HG03457 (cell line): ENCODE measurements around the gene TRAF4.
"Not testable (repeated sequence)": the region's sequence is repeated elsewhere in the genome, so short reads cannot be mapped to it uniquely, and the experiment has no call there.

Source experiments
- ATAC-seq: cut with Tn5 transposase; IDR thresholded peaks from one replicate; pipeline ENCODE4 v1.9.1; 2021; ENCODE audit warnings: moderate number of reproducible peaks; ENCODE audit not compliant: unreplicated experiment

TRAF4 gene

GRCh38 chr17:28765038-28765437 is 21.2 kb downstream of the TRAF4 start:
- ATAC-seq, result no peak

GRCh38 chr17:28773736-28774135 is 29.9 kb downstream of the TRAF4 start:
- no peak for ATAC-seq

DNA sequence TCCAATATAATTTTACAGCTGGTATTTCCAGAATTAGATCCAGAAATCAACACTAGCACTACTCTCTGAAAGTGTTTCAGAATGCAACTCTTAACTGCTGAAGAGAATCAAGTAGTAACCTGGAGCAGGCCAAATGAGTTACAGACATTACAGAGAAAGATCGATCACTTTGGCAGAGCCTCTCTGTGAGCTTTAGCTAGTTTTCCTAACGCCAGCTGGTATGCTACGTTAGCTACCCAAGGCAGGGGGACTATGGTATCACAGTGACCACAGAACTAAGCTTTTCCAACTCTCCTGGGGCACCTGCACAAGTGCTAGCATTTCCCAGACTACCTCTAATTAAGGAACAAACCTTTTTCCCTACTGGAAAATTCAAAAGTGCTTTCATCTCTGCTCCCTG is 30.4 kb downstream of the TRAF4 start:
- ATAC-seq, result no peak

DNA sequence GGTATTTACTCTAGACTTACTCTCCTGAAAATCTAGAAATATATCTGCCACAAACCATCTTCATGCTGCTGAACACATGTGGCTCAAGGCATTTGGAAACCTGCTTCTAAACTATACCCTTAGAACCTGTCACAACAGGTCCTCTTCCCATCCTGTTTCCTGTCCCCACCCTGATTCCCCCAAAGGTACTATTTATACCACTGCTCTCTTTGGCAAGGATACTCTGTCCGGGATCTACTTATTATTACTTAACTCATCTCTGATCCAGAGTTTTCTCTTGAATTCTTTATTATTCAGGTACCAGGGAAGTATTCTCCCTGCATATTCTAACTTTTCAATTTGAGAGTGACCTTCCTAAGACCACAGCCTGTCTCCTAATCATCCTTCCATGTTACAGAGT is 33.4 kb downstream of the TRAF4 start:
- no peak for ATAC-seq

GRCh38 chr17:28779601-28780000 is 35.8 kb downstream of the TRAF4 start:
- ATAC-seq, result not testable (repeated sequence)

DNA sequence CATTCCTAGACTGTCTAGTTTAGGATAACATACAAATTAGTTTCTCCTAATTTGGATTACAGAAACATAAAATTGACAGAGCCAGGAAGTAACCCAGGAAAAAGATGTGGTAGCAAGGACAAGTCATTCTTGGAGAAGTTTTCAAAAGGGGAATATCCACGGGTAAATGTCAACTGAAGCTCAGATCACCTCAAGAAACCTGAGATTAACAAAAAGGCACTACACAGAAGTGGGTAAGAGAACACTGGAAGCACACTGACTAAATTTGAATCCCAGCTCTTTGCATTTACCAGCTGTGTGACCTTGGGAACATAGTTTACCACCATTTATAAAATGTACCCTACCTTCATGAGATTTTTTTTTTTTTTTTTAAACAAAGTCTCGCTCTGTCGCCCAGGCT is 39.4 kb downstream of the TRAF4 start:
- ATAC-seq, result no peak

DNA sequence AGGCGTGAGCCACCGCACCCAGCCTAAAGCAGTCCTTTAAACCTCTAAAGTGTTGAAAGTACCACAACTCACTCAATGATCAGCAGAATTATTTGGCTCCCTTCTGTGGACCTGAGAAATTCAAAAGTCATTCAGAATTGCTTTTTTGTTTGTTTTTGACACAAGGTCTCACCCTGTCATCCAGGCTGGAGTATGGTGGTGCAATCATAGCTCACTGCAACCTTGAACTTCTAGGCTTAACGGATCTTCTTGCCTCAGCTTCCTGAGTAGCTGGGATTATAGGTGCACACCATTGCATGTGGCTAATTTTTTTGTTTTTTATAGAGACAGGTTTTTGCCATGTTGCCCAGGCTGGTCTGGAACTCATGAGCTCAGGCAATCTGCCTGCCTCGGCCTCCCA is 44.3 kb downstream of the TRAF4 start:
- ATAC-seq, result no peak

DNA sequence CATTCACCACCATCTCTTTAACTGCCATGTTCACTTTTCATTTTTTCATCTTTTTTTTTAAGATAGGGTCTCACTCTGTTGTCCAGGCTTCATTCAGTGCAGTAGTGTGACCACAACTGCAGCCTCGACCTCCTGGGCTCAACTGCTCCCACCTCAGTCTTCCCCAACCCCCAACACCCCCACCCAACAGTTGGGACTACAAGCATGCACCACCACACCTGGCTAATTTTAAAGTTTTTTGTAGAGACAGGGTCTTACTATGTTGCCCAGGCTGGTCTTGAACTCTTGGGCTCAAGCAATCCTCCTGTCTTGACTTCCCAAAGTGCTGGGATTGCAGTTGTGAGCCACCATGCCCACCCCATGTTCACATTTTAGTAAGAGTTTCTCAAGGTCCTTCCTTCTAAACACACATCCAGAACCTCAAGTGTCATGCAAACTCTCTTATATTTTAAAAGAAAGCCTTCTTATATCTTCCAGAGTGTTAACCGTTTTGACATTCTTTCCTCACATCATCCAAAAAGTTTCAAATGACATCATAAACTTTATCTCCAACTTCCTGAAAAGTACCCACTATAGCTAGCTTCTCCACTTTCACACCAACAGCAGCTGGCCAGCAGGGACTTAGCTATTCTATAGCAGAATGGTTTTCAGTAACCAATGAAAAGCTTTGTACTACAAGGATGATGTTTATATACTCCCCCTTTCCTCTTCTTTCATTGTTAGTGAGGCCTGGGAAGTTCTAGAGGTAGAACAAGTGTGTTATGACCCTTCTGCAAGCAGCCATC is 49.3 kb downstream of the TRAF4 start:
- ATAC-seq, result no peak

DNA sequence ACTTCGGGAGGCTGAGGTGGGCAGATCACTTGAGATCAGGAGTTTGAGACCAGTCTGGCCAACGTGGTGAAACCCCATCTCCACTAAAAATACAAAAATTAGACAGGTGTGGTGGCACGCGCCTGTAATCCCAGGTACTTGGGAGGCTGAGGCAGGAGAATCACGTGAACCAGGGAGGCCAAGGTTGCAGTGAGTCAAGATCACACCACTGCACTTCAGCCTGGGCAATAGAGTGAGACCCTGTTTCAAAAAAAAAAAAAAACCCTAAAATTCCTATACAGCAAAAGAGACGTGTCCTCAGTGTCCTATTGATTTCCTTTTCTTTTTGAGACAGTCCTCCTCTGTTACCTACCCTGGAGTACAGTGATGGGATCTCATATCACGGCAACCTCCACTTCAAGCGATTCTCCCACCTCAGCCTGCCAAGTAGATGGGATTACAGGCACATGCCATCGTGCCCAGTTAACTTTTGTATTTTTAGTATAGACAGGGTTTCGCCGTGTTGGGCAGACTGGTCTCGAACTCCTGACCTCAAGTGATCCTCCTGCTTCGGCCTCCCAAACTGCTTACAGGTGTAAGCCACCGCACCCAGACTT is 51.1 kb downstream of the TRAF4 start:
- not testable (repeated sequence) for ATAC-seq

- ATAC-seq, result no peak
These were observed 52.3 kb downstream of the TRAF4 start for GRCh38 chr17:28796062-28796461.
